VCaP (cell line): ENCODE measurements around the gene EPHB1.

ENCODE experiments used
- H3K27ac ChIP-seq: fragments of 450-650 bp; 2 replicates; pipeline ENCODE4 v1.5.1; 2017
- TF ChIP-seq, protein P1 (sequence below): fragments of 450-650 bp; conservative IDR thresholded peaks from 2 replicates; pipeline ENCODE4 v1.5.1; 2017; ENCODE audit warnings: mild to moderate bottlenecking, moderate library complexity

EPHB1 gene

GRCh38 chr3:134978658-134979057 lies 183.6 kb downstream of the EPHB1 start:
- no peak overlapping the region for H3K27ac ChIP-seq
- TF ChIP-seq, protein P1, sequence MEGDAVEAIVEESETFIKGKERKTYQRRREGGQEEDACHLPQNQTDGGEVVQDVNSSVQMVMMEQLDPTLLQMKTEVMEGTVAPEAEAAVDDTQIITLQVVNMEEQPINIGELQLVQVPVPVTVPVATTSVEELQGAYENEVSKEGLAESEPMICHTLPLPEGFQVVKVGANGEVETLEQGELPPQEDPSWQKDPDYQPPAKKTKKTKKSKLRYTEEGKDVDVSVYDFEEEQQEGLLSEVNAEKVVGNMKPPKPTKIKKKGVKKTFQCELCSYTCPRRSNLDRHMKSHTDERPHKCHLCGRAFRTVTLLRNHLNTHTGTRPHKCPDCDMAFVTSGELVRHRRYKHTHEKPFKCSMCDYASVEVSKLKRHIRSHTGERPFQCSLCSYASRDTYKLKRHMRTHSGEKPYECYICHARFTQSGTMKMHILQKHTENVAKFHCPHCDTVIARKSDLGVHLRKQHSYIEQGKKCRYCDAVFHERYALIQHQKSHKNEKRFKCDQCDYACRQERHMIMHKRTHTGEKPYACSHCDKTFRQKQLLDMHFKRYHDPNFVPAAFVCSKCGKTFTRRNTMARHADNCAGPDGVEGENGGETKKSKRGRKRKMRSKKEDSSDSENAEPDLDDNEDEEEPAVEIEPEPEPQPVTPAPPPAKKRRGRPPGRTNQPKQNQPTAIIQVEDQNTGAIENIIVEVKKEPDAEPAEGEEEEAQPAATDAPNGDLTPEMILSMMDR, result no peak

GRCh38 chr3:134985864-134986715 lies 191.0 kb downstream of the EPHB1 start:
- TF ChIP-seq, protein P1, result no peak
- no peak overlapping the region for H3K27ac ChIP-seq

DNA sequence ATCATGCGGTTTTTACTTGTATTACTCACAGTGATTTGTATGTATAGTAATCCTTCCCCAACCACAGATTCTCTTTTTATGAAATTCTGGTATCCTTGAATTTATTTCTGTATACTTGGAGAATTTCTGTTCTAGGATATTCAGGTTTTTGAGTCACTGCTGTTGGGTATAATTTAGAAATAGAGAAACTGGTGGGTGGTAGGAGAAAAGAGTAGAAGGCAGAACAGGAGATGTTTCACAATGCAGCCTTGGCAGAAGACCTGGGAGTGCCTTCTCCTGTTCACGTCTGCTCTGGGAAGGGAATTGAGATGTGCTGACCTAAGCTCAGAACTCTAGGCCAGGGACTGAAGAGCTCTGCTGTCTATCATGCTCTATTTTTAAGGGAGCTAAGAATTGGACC lies 193.6 kb downstream of the EPHB1 start:
- TF ChIP-seq, protein P1, result no peak
- H3K27ac ChIP-seq, result no peak overlapping the region

DNA sequence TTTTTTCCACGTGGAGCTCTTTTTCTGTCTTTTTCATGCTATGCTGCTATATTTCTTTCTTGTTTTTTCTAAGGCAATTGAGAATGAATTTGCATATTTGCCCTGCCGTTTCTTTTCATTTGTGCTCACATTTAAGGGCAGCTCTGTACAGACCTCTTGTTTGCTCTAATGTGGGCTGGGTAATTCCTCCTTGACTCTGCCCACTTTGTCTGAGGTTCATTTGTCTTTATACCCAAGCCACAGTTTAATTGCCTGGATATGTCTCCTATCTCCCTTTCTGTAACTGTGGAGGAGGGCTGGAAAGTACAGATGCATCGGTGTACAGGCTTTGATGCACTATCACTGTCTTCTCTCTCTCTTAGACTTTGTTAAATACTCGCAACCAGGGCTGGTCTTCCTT lies 195.9 kb downstream of the EPHB1 start:
- TF ChIP-seq, protein P1, result no peak
- no peak overlapping the region for H3K27ac ChIP-seq

DNA sequence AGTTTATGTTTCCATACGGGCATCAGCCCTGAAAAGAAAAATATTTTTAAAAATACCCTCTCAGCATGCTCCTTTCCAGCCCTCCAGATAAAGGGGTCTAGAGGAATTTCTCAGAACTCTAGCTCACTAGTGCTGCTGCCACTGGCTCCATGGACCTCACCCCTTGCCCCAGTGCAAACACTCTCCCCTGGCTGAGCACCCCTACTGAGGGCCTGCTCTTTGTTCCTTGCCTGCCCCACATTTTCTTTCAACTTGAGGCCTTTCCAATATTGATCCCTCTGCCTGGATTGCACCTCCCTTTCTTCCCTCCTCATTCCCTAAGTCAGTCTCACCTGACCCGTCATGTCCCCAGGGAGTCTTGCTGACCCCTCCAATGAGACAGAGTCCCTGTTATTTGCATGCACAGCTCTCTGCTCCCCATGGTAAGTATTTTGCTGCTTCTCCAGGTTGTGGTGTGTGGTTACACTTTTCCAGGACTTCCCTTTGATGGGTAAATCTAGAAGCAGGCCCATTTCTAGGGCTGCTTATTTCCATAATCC lies 196.5 kb downstream of the EPHB1 start:
- no peak overlapping the region for H3K27ac ChIP-seq
- TF ChIP-seq, protein P1, result no peak

- H3K27ac ChIP-seq, result no peak overlapping the region
- TF ChIP-seq, protein P1, result no peak
Observed at GRCh38 chr3:134992180-134992579, 197.1 kb downstream of the EPHB1 start.

- no peak overlapping the region for H3K27ac ChIP-seq
- TF ChIP-seq, protein P1, result no peak
Observed at GRCh38 chr3:134992586-134992985, 197.5 kb downstream of the EPHB1 start.
